GM21737 (cell line): ENCODE measurements around the gene ADPGK.
"Not testable (repeated sequence)": the region's sequence is repeated elsewhere in the genome, so short reads cannot be mapped to it uniquely, and the experiment has no call there.

Source experiments
- ATAC-seq: cut with Tn5 transposase; IDR thresholded peaks from one replicate; pipeline ENCODE4 v1.9.1; 2021; ENCODE audit warnings: mild to moderate bottlenecking, moderate library complexity; ENCODE audit not compliant: unreplicated experiment

The ADPGK gene

GRCh38 chr15:72783640-72784455 is at the start of gene ADPGK:
Gene ADPGK (minus strand): TSS chr15:72783758. CDS start chr15:72783691, 67 bp downstream.
- ATAC-seq = peak; percentile 80

- no peak for ATAC-seq
These were observed 43.7 kb upstream of the ADPGK start for GRCh38 chr15:72827226-72827625.

GRCh38 chr15:72826611-72827010 is 43.1 kb upstream of the ADPGK start:
- ATAC-seq = no peak

- ATAC-seq = no peak
These were observed 42.3 kb upstream of the ADPGK start for GRCh38 chr15:72825829-72826228.

GRCh38 chr15:72824781-72825180 is 41.2 kb upstream of the ADPGK start:
- no peak for ATAC-seq

- no peak for ATAC-seq
These were observed 40.6 kb upstream of the ADPGK start for GRCh38 chr15:72824112-72824511.

GRCh38 chr15:72820278-72820677 is 36.7 kb upstream of the ADPGK start:
- ATAC-seq = no peak

GRCh38 chr15:72818632-72819031 is 35.1 kb upstream of the ADPGK start:
- no peak for ATAC-seq

- no peak for ATAC-seq
These were observed 29.9 kb upstream of the ADPGK start for GRCh38 chr15:72813345-72814004.

- ATAC-seq = no peak
These were observed 25.8 kb upstream of the ADPGK start for GRCh38 chr15:72809329-72809728.

- not testable (repeated sequence) for ATAC-seq
These were observed 23.8 kb upstream of the ADPGK start for GRCh38 chr15:72807346-72807745.

- ATAC-seq = no peak
These were observed 19.4 kb upstream of the ADPGK start for GRCh38 chr15:72803006-72803405.

GRCh38 chr15:72801590-72802325 is 18.2 kb upstream of the ADPGK start:
- ATAC-seq = no peak

GRCh38 chr15:72800833-72801481 is 17.4 kb upstream of the ADPGK start:
- ATAC-seq = no peak

GRCh38 chr15:72797834-72798233 is 14.3 kb upstream of the ADPGK start:
- ATAC-seq = no peak

- ATAC-seq = no peak
These were observed 13.8 kb upstream of the ADPGK start for GRCh38 chr15:72797338-72797689.

- peak; percentile 62 for ATAC-seq
These were observed 13.2 kb upstream of the ADPGK start for GRCh38 chr15:72796515-72797337.

GRCh38 chr15:72796210-72796514 is 12.6 kb upstream of the ADPGK start:
- no peak for ATAC-seq

- ATAC-seq = no peak
These were observed 10.5 kb upstream of the ADPGK start for GRCh38 chr15:72793766-72794660.

- ATAC-seq = no peak
These were observed 8.9 kb upstream of the ADPGK start for GRCh38 chr15:72792431-72792830.
